ENCODE data around the gene TEKT3. TPM values are rescaled to one million over a fixed set of nuclear protein-coding genes. Genes with fewer than 3 reads are reported as not detected.

The TEKT3 gene
- total RNA-seq, 1 donor from 2014 or later = not detected

- no peaks in the 10 kb centered on the region for H3K36me3 ChIP-seq
- no peak for ATAC-seq
These were observed 9.5 kb upstream of the TEKT3 start for GRCh38 chr17:15350777-15351477.

GRCh38 chr17:15349119-15349518, 7.7 kb upstream of the TEKT3 start:
- no peak for TF ChIP-seq CTCF (IDR thresholded peaks at IDR 0.05)
- Histone ChIP-seq H3K27me3 (no peaks in the 10 kb centered on the region), H3K4me3 (no peak overlapping the region), H3K4me1 (peaks cover 6% of the 10 kb centered on the region), H3K27ac (no peak overlapping the region), H3K36me3 (no peaks in the 10 kb centered on the region), H3K9me3 (no peaks in the 10 kb centered on the region)
- intact Hi-C loops (cut with DNase I) = no loop called here
- DNase-seq (no peak), ATAC-seq (no peak)

More at GRCh38 chr17:15350777-15351477, 9.5 kb upstream of the TEKT3 start:
- H3K9me3 ChIP-seq = no peaks in the 10 kb centered on the region
- H3K27me3 ChIP-seq = no peaks in the 10 kb centered on the region
- TF ChIP-seq CTCF (IDR thresholded peaks at IDR 0.05) = no peak
- peaks cover 6% of the 10 kb centered on the region for H3K4me1 ChIP-seq
- peak overlapping the region; percentile 40 for H3K27ac ChIP-seq
- no peak overlapping the region for H3K4me3 ChIP-seq
- intact Hi-C loops (cut with DNase I) = no loop called here
- no peak for DNase-seq

GRCh38 chr17:15348021-15348420, 6.6 kb upstream of the TEKT3 start:
- Histone ChIP-seq H3K27me3 (no peaks in the 10 kb centered on the region), H3K9me3 (no peaks in the 10 kb centered on the region), H3K27ac (no peak overlapping the region), H3K36me3 (no peaks in the 10 kb centered on the region), H3K4me3 (no peak overlapping the region), H3K4me1 (peaks cover 6% of the 10 kb centered on the region)
- intact Hi-C loops (cut with DNase I) = no loop called here
- DNase-seq = no peak
- no peak for ATAC-seq
- TF ChIP-seq CTCF (IDR thresholded peaks at IDR 0.05) = no peak

- TF ChIP-seq CTCF (IDR thresholded peaks at IDR 0.05) = no peak
- H3K9me3 ChIP-seq = no peaks in the 10 kb centered on the region
- no peak for ATAC-seq
- no peak overlapping the region for H3K4me3 ChIP-seq
- peaks cover 3% of the 10 kb centered on the region for H3K4me1 ChIP-seq
- H3K27me3 ChIP-seq = peaks cover 3% of the 10 kb centered on the region
- H3K27ac ChIP-seq = no peak overlapping the region
- no peaks in the 10 kb centered on the region for H3K36me3 ChIP-seq
- no peak for DNase-seq
- intact Hi-C loops (cut with DNase I) = no loop called here
These were observed 4.7 kb upstream of the TEKT3 start for GRCh38 chr17:15346066-15346595.

GRCh38 chr17:15343749-15344148, 2.4 kb upstream of the TEKT3 start:
- DNase-seq = no peak
- H3K27ac ChIP-seq = no peak overlapping the region
- H3K4me3 ChIP-seq = no peak overlapping the region
- peaks cover 6% of the 10 kb centered on the region for H3K4me1 ChIP-seq
- TF ChIP-seq CTCF (IDR thresholded peaks at IDR 0.05) = no peak
- intact Hi-C loops (cut with DNase I) = no loop called here
- peaks cover 10% of the 10 kb centered on the region for H3K27me3 ChIP-seq
- H3K36me3 ChIP-seq = no peaks in the 10 kb centered on the region
- ATAC-seq = no peak
- no peaks in the 10 kb centered on the region for H3K9me3 ChIP-seq

Measured in upper lobe of right lung (tissue), 1 donor.